COR-L47 (cell line): Measurements from ENCODE around the gene DPM2.

Experiments
- DNase-seq: peaks from one replicate; lab custom pipeline; 2025; lab: John Stamatoyannopoulos, UW

The DPM2 gene

GRCh38 chr9:127918183-127919107 is 19.2 kb downstream of the DPM2 start:
- DNase-seq, result no peak

DNA sequence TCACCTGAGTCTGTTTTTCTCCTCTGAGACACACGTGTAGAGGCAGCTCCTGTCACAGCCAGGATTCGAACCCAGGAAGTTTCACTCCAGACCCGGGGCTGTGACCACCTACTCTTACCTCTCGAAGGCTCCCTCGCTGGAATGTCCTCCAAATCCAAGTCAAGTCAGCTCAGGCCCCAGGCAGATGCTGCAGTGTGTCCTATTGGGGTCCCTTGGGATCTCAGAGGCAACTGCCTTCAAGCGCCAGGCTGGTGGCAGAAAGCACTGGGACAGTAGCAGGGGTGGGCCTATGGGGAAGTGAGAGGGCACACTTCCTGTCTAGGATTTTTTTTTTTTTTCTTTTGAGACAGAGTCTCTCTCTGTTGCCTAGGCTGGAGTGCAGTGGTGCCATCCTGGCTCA is 20.1 kb downstream of the DPM2 start:
- no peak for DNase-seq

GRCh38 chr9:127916720-127917581 is 20.7 kb downstream of the DPM2 start, which contains the start of gene ST6GALNAC4:
Gene ST6GALNAC4 (minus strand): TSS chr9:127917041. CDS start chr9:127916419, 622 bp downstream.
- DNase-seq, result peak; percentile 83

DNA sequence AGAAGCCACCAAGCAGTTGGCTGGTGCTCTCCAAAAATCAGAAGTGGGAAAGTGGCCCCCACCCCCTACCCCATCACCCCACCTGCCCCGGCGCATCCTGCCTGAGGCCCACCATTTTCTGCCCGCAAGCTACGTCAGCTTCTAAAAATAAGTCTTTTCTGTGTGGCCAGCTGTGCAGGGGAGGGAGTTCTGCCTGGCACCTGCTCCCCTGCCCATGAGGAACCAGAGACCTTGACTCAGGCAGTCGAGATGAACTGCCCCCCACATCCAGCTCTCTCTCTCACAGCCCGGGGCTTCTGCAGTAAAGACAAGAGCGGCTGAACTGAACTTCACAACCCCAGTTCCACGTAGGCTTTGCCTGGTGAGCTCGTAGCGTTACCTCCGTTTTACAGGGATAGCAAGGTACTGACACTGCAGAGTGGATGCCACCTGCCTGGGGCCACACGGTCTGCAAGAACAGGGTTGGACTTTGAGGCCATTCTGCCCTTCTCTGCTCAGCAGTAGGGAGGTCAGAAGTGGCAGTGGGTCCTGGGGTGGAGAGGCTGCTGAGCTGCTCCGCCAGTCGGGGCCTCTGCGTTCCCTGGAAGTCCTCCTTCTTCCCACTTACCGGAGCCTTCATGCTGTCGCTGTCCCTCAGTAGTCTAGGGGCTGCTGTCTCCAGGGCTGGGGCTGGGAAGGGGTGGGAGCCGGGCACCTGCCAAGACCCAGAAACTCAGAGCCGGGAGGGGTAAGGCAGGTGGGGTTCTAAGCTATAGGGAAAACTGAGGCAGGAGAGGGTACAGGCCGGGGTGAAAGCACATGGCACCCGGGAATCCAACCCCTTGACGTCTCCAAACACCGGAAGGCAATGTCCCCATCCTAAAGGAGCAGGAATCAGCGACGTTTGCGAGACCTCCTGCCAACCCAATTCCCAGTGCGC is 21.6 kb downstream of the DPM2 start:
- DNase-seq, result no peak

- no peak for DNase-seq
Measured at GRCh38 chr9:127915325-127915752, 22.3 kb downstream of the DPM2 start.

DNA sequence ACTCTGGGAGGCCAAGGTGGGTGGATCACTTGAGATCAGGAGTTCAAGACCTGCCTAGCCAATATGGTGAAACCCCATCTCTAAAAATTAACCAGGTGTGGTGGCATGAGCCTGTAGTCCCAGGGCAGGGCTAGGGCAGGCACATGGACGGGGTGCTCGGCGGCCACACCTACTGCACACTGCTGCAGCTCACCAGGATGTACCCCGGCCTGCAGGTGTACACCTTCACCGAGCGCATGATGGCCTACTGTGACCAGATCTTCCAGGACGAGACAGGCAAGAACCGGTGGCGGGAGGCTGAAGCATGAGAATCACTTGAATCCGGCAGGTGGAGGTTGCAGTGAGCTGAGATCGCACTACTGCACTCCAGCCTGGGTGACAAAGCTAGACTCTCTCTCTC is 24.0 kb downstream of the DPM2 start:
- no peak for DNase-seq

- DNase-seq, result no peak
Measured at GRCh38 chr9:127912882-127913281, 24.8 kb downstream of the DPM2 start.

GRCh38 chr9:127912296-127912695 is 25.4 kb downstream of the DPM2 start:
- no peak for DNase-seq

DNA sequence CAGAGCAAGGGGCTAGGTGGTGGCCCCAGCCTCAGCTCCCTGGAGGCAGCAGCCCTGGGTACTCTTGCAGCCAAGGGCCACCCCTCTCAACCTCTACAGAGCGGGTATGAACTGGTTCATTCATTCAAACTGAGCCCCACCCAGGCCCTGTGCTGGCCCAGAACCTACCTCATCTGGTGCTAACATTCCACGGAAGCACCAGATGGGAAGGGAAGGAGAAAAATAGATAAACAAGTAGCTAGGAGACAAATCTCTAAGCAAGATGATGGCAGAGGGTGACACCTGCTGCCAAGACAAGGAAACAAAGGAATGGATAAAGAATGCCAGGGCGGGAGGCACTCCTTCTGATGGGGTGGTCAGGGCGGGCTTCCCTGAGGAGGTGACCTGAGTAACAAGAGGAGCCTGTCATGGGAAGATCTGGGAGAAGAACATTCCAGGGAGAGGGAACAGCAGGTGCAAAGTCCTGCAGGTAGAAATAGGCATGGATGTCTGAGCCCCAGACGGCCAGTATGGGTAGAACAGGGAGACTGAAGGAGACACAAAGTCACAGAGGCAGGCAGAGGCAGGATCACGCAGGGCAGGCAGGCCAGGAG is 26.9 kb downstream of the DPM2 start:
- DNase-seq, result no peak

- DNase-seq, result no peak
Measured at GRCh38 chr9:127909839-127910273, 27.8 kb downstream of the DPM2 start.

- DNase-seq, result no peak
Measured at GRCh38 chr9:127908660-127908926, 29.1 kb downstream of the DPM2 start.

GRCh38 chr9:127907867-127908659 is 29.6 kb downstream of the DPM2 start:
- no peak for DNase-seq

GRCh38 chr9:127905788-127906191 is 31.9 kb downstream of the DPM2 start:
- no peak for DNase-seq

- DNase-seq, result no peak
Measured at GRCh38 chr9:127905004-127905728, 32.5 kb downstream of the DPM2 start.

DNA sequence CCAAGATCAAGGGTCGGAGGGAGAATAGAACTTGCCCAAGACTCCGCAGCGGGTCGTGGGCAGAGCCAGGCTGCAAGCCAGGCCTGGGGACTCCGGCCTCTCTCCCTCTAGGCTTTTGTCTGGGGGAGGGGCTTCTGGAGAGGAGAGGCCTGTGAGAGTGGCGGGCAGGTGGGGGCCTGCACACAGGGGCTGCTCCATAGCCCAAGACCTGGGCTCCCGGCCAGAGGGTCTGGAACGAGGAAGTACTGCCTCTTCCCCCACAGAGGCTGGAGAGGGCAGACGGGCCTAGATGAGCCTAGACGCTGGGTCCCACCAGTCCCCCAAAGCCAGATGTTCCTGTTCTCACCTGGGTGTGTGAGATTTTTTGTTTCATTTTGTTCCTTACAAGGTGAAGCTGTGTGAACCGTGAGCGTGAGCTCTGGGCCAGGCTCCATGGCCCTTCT is 33.1 kb downstream of the DPM2 start:
- no peak for DNase-seq

DNA sequence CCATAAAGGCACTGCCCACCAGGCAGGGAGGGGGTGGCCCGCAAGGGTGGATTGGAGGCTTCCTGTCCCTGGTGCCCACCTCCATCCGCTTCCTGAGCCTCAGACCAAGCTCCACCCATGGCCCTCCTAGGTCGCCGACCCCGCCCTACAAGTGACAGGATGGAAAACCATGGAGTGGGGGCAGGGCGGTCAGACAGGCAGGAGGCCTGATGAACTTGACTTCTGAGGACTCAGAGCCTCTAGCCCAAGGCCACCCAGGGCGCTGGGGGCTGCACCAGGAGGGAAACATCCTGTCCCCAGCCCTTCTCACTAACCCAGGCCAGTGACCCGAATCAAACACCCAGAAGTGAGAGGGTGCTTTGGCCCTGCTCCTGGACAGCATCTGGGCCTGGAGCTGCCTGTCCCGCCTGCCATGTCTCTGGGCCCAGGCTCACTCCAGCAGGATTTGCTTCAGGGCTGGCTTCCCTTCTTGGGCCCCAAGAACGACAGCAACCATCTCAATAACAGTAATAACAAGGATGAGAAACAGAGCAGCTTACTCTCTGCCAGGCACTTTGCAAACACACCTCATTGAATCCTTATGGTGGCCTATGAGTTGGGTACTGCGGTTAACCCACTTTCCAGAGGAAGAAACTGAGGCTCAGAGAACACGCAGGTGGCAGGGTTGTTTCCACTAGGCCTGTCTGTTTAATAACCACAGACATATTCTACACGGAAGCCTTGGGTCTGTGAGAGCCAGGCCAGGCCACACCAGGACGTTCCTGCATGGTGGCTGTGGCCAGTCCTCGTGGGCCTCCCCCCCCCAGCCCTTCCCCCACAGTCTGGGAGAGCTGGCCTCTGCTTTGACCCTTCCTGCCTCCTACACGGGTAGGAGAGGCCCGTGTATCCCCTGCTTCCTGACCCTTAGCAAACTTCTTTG is 33.8 kb downstream of the DPM2 start:
- DNase-seq, result no peak

DNA sequence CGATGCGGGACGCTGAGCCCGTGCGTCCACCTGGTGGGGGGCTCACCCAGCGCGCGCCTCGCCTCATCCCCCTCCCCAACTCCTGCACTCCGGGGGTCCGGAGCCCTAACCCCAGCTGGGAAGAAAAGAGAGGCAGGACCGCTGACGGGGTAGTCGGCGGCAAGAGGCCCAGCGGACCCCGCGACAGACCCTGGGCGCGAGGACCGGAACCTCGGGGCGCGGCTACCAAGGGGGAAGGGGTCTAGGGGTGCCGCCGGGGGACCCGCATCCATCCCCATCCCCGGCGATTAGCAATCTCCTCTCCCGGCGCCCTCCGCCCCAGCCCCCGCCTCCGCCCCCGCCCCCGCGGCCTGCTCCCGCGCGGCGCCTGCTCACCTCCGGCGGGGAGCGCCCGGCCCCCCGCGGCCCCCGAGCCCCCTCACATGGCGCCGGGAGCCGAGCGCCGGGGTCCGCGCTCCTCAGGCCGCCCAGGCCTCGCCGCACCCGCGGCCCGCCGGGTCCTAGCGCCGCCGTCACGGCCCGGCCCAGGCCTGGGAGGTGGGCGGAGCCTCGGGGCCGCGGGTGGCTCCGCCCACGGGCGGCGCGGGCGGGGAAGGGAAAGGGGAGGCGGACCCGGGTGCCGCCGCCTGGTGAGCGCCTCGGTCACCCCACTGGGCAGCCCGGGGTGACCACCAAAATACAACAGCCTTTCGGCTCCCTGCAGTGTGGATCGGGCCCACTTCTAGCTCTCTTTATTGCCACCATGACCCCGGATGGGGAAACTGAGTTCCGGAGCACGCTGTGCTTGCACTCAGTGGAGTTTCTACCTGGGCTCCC is 38.3 kb downstream of the DPM2 start, which contains the start of gene ST6GALNAC6:
Gene ST6GALNAC6, minus strand, starts transcription at position 476 of the 816 bp plus-strand sequence. CDS start 1,622 bp downstream, outside the sequence.
- peak; percentile 44 for DNase-seq
